Epithelial cell of esophagus (primary cell): ENCODE data around the gene VWDE.

ENCODE experiments used
- DNase-seq: peaks from one replicate; pipeline ENCODE4 v3.0.0; 2010; ENCODE audit warnings: low read depth
- H3K4me3 ChIP-seq: 2 replicates; pipeline ENCODE4 v1.5.1; 2011; ENCODE audit warnings: mild to moderate bottlenecking, low read length, control low read depth
- CTCF ChIP-seq: IDR thresholded peaks from 2 replicates; pipeline ENCODE4 v1.5.1; 2011; ENCODE audit warnings: low read depth, mild to moderate bottlenecking, low read length, control low read depth, inconsistent platforms; ENCODE audit not compliant: insufficient read depth; ENCODE audit errors: missing control alignments

Gene VWDE

GRCh38 chr7:12328888-12329770, 74.5 kb downstream of the VWDE start:
- TF ChIP-seq CTCF: no peak
- DNase-seq: no peak
- H3K4me3 ChIP-seq: no peak overlapping the region

GRCh38 chr7:12327922-12328321, 75.7 kb downstream of the VWDE start:
- H3K4me3 ChIP-seq: no peak overlapping the region
- no peak for TF ChIP-seq CTCF
- no peak for DNase-seq

- DNase-seq: no peak
- no peak for TF ChIP-seq CTCF
- H3K4me3 ChIP-seq: no peak overlapping the region
Observed at GRCh38 chr7:12325646-12326045, 78.0 kb downstream of the VWDE start.

GRCh38 chr7:12323415-12323814, 80.2 kb downstream of the VWDE start:
- H3K4me3 ChIP-seq: no peak overlapping the region
- TF ChIP-seq CTCF: no peak
- no peak for DNase-seq

GRCh38 chr7:12322903-12323300, 80.8 kb downstream of the VWDE start:
- H3K4me3 ChIP-seq: no peak overlapping the region
- no peak for TF ChIP-seq CTCF
- no peak for DNase-seq

GRCh38 chr7:12322284-12322902, 81.3 kb downstream of the VWDE start:
- peak; percentile 69 for TF ChIP-seq CTCF
- DNase-seq: peak; percentile 41
- H3K4me3 ChIP-seq: no peak overlapping the region
